IPS DF 4.7 (cell line): ENCODE results near the gene NFAT5.

Source experiments
- DNase-seq: peaks from one replicate; pipeline ENCODE4 v3.0.0-alpha.2; 2013; ENCODE audit warnings: low spot score; ENCODE audit errors: extremely low read depth

Gene NFAT5

DNA sequence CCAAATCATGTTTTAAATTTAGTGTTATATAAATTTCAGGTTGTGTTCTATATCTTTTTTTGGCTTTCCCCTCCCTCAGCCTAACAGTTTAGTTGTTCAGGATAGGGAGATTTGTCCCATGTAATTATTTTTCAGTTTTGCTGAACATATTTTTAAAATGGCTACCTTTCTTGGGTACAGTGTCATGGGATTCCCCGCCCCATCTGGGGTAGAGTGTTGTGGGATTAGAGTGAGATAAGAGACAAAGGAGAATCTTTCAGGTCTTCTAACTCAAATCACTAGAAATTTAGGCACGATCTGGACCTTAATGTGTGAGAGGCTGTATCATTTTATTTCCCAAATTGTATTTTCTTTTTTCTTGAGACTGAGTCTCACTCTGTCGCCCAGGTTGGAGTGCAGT, 24.8 kb downstream of the NFAT5 start:
- DNase-seq = no peak

DNA sequence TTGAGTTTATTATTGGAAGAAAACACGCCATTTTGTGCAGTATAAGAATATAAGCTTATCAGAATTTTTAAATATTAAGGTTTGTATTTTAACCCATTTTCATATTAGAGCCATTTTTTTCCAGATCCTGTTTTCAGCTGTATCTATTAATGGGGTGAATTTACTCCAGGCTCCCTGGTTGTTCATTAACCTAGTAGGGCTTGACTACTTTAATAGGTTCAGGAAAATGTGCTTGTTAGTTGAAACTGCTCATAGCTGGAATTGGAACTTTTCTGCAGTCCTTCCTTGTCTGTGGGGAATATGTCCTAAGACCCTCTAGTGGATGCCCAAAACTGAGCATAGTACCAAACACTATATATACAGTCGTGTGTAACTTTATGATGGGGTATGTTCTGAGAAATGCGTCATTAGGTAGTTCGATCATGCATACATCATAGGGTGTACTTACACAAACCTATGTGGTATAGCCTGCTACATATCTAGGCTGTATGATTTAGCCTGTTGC, 28.0 kb downstream of the NFAT5 start:
- no peak for DNase-seq

DNA sequence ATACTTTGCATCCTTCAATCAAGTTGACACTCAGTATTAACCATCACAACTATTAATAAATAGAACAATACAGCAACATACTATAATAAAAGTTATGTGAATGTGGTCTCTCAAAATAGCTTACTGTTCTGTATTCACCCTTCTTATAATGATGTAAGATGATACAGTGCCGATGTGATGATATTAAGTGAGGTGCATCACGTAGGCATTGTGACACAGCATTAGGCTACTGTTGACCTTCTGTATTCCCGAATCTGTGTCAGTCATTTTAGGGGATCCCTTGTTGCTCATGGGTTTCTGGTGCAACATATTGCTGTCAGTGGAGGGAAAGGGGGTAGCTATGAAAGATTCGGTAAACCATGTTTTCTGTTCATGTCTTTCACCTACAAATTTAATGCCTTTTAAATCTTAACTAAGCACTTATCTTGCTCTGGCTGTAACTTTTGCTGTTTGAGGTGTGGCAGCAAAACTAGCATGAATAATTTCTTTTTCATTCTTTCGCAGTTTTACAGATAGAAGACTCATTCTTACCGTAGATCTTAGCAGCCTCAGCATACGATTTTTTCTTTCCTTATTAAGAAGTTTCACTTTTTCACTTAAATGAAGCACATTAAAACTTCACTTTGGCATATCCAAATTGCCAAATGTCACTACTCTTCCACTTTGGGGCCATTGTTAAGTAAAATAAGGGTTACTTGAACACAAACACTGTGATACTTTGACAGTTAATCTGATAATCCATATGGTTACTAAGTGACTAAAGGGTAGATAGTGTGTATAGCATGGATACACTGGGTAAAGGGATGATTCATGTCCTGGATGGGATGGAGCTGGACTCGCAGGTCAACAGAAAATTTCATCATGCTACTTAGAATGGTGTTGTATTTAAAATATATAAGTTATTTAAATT, 29.6 kb downstream of the NFAT5 start:
- no peak for DNase-seq

- no peak for DNase-seq
Observed at GRCh38 chr16:69596801-69597200, 31.0 kb downstream of the NFAT5 start.

DNA sequence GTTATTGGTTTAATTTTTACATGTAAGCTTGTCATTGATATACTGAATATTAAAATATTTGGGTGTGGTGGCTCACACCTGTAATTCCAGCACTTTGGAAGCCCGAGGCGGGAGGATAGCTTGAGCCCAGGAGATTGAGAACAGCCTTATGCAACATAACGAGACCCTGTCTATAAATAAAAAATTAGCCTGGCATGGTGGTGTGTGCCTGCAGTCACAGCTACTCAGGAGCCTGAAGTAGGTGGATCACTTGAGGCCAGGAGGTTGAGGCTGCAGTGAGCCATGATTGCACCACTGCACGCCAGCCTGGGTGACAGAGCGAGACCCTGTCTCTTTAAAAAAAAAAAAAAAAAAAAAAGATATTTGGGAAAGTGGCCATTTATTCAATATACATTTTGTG, 32.3 kb downstream of the NFAT5 start:
- DNase-seq = no peak

GRCh38 chr16:69599731-69600130, 34.0 kb downstream of the NFAT5 start:
- DNase-seq = no peak

GRCh38 chr16:69600202-69600601, 34.4 kb downstream of the NFAT5 start:
- DNase-seq = no peak

GRCh38 chr16:69601250-69601649, 35.5 kb downstream of the NFAT5 start:
- no peak for DNase-seq

DNA sequence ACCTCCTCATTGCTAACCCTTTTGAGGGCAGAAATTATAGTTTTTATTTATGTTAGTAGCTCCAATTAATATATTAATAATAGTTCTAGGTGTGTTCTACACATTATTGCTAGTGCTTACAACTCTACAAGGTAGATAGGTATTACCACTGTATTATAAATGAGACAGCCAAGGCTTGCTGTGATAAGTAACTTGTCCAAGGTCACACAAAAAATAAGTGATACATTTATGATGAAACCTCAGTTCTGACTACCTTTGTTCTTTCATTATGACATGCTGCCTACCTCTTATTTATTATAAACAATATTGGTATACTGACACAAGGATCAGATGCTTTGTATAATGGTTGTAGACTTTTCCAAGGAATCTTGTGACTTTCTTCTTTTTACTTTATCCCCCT, 41.2 kb downstream of the NFAT5 start:
- DNase-seq = no peak

DNA sequence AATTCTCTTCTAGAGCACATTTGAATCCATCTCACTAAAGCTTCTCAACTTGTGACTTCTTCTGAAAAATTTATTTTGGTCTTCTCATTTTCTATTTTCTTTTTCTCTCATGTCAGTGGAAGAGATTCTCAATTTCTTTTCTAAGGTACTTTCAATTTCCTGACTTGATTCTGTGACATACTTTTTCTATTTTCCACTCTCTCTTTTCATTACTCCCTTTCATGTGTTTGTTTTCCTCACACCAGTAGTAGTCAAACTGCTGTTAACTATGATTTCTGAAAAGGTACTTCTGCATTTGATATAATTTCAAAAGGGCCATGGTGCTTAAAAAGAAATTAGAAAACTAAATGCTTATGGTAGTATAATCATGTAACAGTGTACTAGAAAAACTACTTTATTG, 41.9 kb downstream of the NFAT5 start:
- DNase-seq = no peak

DNA sequence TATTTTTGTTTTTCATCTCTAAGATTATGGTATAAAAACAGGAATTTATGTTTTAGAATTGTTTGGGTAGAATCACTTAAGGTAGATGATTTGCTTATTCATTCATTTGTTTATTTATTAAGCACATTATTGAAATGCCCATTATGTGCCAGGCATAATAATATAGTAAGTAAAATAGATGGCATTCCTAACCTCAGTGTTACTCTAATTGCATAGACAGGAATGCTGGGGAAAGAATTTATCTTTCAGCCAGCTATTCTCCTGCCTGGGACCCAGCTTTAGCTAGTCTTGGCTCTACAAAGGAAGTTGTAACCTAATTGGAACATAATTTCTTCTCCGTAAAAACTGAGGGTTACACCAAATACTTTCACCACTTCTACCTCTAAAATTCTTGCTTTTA, 44.6 kb downstream of the NFAT5 start:
- no peak for DNase-seq

DNA sequence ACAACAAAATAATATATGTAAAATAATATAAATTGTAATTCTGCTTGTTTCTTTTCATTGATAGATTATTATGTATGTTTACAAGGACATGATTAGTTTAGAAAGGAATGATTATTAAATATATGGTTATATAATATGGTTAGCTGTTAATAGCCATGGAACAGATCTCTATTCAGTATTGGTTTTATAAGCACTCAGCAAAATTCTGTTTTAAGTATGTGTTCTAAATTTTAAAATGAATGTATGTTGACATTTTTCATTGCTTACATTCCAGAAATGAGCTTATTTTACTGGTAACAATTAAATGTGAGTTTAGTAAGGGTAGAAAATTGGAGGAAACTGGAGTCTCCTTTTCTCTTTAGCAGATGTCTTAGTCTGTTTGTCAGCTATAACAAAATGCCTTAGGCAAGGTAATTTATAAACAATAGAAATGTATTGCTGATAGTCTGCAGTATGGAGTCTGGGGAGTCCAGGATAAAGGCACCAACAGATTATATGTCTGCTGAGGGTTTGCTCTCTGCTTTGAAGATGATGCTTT, 45.4 kb downstream of the NFAT5 start:
- DNase-seq = no peak

GRCh38 chr16:69613378-69614154, 47.8 kb downstream of the NFAT5 start:
- no peak for DNase-seq

DNA sequence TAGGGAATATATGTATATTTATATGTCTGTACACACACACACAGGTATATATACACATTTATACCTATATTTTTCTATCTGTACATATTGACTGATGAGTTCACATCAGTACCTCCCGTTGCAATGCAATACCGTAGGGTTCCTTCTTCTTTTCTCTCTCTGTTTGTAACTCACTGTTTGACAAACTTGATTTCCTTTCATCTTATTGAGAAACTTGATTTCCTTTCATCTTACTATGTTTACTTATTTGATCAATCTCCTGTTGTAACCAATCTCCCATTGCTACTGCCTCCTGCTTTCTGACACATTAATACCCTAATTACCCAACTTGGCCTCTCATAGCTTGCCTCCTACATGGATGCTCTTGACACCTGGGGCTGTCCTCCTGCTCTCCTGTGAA, 49.8 kb downstream of the NFAT5 start:
- no peak for DNase-seq

GRCh38 chr16:69616082-69616481, 50.3 kb downstream of the NFAT5 start:
- no peak for DNase-seq

- no peak for DNase-seq
Observed at GRCh38 chr16:69618307-69618706, 52.5 kb downstream of the NFAT5 start.

DNA sequence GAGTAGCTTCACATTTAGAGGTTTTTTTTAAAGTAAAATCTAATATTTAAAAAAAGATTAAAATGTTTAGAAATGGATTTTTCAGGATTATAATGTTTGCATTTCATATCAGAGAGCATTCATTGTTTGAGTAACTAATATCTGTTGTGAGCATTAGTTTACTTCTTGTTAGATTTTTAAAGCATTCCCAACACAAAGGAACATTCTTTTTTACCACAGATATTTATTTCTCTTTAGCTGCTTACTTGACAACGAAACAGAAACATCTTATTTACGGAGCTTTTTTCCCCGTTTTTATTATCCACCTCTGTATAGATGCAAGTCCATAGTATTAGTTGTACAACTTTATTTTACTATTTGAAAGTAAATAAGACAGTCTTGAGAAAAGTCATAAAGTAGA, 53.0 kb downstream of the NFAT5 start:
- no peak for DNase-seq

- DNase-seq = no peak
Observed at GRCh38 chr16:69619514-69619913, 53.7 kb downstream of the NFAT5 start.

GRCh38 chr16:69620573-69620972, 54.8 kb downstream of the NFAT5 start:
- no peak for DNase-seq

- no peak for DNase-seq
Observed at GRCh38 chr16:69621225-69621624, 55.5 kb downstream of the NFAT5 start.

DNA sequence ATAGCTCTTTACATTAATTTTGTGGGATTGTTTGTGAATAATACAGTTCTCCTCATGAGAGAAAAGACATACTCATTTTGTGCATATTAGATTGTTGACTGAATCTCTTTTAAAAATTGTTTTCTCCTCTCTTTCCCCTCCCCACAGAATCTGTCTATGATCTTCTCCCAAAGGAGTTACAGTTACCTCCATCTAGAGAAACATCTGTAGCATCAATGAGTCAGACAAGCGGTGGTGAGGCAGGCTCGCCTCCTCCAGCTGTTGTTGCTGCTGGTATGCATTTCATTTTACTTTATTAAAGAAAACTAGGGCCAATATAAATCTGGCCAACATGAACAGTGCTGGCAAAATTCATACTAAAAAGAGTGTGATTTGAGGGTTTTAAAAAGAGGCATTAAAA, 60.5 kb downstream of the NFAT5 start:
- no peak for DNase-seq

GRCh38 chr16:69632828-69633227, 67.1 kb downstream of the NFAT5 start:
- DNase-seq = no peak
